ENCODE results near the gene MALRD1. TPM values are rescaled to one million over a fixed set of nuclear protein-coding genes. Genes with fewer than 3 reads are reported as not detected.

MALRD1 gene
- total RNA-seq, 2 donors from 2014 or later, result 0.27 to 0.40 TPM

DNA sequence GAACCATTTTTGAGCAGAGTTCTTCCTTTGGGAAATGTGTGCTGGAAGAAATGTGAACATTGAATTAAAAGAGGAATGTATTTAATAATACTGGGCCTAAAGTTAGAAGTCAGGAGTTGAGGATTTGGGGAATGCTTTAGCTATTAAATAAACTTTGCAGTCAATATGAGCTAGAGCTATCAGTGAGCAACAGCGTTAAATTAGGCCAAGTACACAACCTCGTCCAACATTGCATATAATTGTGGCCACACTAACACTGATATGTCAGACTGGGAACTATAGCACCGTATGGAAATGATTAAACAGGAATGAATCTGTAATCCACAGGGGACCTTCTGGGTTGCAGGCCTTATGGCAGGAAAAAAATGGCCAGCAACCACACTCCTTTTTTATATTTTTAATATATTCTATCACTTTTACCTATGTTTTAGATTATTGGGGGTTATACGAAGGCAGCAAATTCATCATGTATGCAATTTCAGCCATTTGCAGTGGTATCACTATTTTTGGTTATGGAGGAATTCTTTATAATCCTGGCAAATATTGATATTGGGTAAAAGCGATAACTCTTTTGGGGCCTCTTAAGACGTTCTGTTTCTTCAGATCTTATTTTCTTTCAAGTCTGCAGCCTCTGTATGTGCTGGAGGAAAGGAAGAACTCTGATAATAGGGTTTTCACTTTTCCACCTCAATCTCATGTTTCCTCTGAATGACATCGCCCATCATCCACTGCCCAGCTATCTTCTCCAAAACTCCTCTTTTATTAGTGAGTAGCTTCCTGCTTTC, 531.4 kb downstream of the MALRD1 start:
- H3K4me1 ChIP-seq, result no peaks in the 10 kb centered on the region
- intact Hi-C loops (cut with DNase I), result no loop called here
- no peaks in the 10 kb centered on the region for H3K27me3 ChIP-seq
- H3K9ac ChIP-seq (ENCODE audit: low read depth in 2 of 2, low read length in 2 of 2), result no peak overlapping the region
- H3K36me3 ChIP-seq, result no peaks in the 10 kb centered on the region
- TF ChIP-seq, protein P1, sequence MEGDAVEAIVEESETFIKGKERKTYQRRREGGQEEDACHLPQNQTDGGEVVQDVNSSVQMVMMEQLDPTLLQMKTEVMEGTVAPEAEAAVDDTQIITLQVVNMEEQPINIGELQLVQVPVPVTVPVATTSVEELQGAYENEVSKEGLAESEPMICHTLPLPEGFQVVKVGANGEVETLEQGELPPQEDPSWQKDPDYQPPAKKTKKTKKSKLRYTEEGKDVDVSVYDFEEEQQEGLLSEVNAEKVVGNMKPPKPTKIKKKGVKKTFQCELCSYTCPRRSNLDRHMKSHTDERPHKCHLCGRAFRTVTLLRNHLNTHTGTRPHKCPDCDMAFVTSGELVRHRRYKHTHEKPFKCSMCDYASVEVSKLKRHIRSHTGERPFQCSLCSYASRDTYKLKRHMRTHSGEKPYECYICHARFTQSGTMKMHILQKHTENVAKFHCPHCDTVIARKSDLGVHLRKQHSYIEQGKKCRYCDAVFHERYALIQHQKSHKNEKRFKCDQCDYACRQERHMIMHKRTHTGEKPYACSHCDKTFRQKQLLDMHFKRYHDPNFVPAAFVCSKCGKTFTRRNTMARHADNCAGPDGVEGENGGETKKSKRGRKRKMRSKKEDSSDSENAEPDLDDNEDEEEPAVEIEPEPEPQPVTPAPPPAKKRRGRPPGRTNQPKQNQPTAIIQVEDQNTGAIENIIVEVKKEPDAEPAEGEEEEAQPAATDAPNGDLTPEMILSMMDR (IDR thresholded peaks at IDR 0.05), result no peak
- H3K27ac ChIP-seq, result no peak overlapping the region
- DNase-seq, result no peak
- no peak overlapping the region for H3K4me3 ChIP-seq
- no peaks in the 10 kb centered on the region for H3K9me3 ChIP-seq

DNA sequence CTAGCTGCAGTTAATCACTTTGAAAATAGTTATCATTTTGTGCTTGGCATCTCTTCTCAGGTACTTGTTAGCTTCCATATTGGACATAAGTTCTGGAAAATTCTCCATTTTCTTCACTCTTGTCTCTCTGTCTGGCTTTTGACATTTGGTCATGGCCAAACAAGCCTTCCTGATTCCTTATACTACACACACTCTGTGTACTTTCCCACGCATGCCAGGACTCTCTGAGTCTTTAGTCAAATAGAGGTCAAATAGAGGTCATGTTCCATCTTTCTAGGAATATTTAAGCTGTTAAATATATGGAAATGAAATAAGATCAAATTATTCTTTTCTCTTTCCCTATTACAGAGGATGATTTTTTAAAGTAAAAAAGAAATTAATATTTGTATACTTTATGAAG, 532.1 kb downstream of the MALRD1 start:
- Histone ChIP-seq H3K9me3 (no peaks in the 10 kb centered on the region), H3K27ac (no peak overlapping the region), H3K36me3 (no peaks in the 10 kb centered on the region), H3K27me3 (no peaks in the 10 kb centered on the region), H3K4me3 (no peak overlapping the region), H3K9ac (ENCODE audit: low read depth in 2 of 2, low read length in 2 of 2) (no peak overlapping the region), H3K4me1 (no peaks in the 10 kb centered on the region)
- intact Hi-C loops (cut with DNase I), result no loop called here
- DNase-seq, result no peak
- TF ChIP-seq, protein P1 (IDR thresholded peaks at IDR 0.05), result no peak

DNA sequence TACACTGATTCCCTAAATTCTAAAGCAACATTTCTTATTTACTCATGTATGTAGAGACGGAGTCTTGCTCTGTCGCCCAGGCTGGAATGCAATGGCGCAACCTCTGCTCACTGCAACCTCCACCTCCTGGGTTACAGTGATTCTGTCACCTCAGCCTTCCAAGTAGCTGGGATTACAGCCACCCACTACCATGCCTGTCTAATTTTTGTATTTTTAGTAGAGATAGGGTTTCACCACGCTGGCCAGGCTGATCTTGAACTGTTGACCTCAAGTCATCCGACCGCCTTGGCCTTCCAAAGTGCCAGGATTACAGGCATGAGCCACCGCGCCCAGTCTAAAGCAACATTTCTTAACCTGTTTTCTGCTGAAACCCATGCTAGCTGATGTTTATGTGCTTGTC, 540.0 kb downstream of the MALRD1 start:
- intact Hi-C loops (cut with DNase I), result no loop called here
- Histone ChIP-seq H3K9ac (ENCODE audit: low read depth in 2 of 2, low read length in 2 of 2) (no peak overlapping the region), H3K36me3 (no peaks in the 10 kb centered on the region), H3K27ac (no peak overlapping the region), H3K27me3 (no peaks in the 10 kb centered on the region), H3K9me3 (no peaks in the 10 kb centered on the region), H3K4me1 (no peaks in the 10 kb centered on the region), H3K4me3 (no peak overlapping the region)
- TF ChIP-seq, protein P1 (IDR thresholded peaks at IDR 0.05), result no peak
- DNase-seq, result no peak

DNA sequence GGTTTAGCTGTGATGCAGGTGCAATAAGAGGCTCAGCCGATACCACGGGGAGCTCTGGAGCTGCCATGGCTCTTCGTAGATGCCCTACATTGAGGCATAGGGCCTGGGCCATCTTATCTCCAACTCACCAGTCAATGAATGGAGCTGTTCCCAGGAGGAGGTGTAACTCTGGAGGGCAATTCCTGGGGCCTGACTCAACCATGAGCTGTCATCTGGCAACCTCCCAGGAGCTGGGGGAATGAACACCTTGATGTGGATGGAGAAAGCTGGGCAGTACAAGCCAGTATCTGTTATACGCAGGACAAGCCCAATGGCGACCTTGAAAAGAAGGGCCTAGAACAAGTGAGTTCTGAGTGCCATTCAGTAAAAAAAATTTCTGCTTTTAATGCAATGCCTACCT, 543.7 kb downstream of the MALRD1 start:
- no peak overlapping the region for H3K27ac ChIP-seq
- no peak overlapping the region for H3K9ac ChIP-seq (ENCODE audit: low read depth in 2 of 2, low read length in 2 of 2)
- TF ChIP-seq, protein P1 (IDR thresholded peaks at IDR 0.05), result no peak
- intact Hi-C loops (cut with DNase I), result no loop called here
- H3K9me3 ChIP-seq, result no peaks in the 10 kb centered on the region
- no peak for DNase-seq
- H3K27me3 ChIP-seq, result no peaks in the 10 kb centered on the region
- H3K4me3 ChIP-seq, result no peak overlapping the region
- H3K36me3 ChIP-seq, result no peaks in the 10 kb centered on the region
- H3K4me1 ChIP-seq, result no peaks in the 10 kb centered on the region

DNA sequence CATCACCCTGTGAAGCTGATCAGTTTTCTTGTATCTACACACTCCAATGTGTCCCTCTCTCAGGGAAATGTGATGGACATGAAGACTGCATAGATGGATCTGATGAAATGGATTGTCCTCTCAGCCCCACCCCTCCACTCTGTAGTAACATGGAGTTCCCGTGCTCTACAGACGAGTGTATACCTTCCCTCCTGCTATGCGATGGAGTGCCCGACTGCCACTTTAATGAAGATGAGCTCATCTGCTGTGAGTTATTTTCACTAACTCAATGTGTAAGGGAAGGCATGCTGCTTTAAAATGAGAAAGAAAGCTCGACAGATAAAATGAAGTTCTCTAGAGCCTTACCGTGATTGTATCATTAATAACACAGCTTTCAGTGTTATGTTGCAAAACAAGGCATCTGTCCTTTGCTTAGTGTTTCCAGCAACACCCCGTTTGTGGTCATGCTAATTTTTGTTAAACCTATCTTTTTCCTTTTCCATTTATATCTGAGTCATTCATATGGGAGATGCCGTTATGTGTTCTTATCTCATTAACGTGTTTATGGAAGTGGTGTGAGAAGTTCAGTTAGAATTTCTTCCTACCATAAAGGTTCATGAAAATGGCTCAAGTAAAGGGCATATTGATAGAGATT, 546.7 kb downstream of the MALRD1 start:
- no peak for DNase-seq
- H3K27ac ChIP-seq, result no peak overlapping the region
- H3K27me3 ChIP-seq, result no peaks in the 10 kb centered on the region
- no peaks in the 10 kb centered on the region for H3K9me3 ChIP-seq
- TF ChIP-seq, protein P1 (IDR thresholded peaks at IDR 0.05), result no peak
- intact Hi-C loops (cut with DNase I), result no loop called here
- H3K9ac ChIP-seq (ENCODE audit: low read depth in 2 of 2, low read length in 2 of 2), result no peak overlapping the region
- no peak overlapping the region for H3K4me3 ChIP-seq
- H3K4me1 ChIP-seq, result no peaks in the 10 kb centered on the region
- H3K36me3 ChIP-seq, result no peaks in the 10 kb centered on the region

Measured in colonic mucosa (tissue), 4 donors.